HG02623 (cell line): Measurements from ENCODE around the gene NBEAL2.

Source experiments
- ATAC-seq: cut with Tn5 transposase; IDR thresholded peaks from one replicate; pipeline ENCODE4 v1.9.1; 2021; ENCODE audit warnings: moderate library complexity; ENCODE audit not compliant: unreplicated experiment

NBEAL2 gene

DNA sequence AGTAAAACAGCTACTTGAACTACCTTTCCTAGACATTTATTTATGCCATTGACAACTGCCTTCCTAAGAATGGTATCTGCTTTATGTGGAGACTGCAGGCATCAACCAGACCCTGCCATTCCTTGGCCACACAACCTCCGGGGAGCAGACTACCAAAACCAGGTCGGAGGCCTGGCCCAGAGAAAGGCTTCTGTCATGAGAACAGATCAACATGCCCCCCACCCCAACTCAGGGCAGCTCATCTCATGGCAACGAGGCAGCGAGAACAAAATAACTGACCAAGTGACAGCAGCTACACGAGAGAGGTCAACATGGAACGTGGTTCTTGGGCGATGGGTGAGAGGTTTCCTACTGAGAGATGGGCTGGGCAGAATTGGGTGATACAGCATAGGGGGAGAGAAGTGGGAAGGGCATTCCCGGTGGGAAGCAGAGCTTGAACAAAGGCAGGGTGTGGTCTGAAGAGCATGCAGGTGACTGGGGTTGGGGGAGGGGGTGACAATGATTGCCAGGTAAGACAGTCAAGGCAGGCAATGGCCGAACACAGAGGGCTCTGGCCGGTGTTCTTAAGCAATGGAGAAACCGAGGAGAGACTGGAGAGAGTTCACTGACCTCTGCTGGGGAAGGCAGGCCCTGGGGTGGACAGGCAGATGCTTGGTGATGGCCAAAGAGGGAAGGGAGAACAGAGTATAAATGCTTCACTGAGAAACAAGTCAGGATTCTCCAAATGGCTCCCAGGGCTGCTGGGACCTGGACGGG, 36.8 kb upstream of the NBEAL2 start:
- ATAC-seq, result no peak

DNA sequence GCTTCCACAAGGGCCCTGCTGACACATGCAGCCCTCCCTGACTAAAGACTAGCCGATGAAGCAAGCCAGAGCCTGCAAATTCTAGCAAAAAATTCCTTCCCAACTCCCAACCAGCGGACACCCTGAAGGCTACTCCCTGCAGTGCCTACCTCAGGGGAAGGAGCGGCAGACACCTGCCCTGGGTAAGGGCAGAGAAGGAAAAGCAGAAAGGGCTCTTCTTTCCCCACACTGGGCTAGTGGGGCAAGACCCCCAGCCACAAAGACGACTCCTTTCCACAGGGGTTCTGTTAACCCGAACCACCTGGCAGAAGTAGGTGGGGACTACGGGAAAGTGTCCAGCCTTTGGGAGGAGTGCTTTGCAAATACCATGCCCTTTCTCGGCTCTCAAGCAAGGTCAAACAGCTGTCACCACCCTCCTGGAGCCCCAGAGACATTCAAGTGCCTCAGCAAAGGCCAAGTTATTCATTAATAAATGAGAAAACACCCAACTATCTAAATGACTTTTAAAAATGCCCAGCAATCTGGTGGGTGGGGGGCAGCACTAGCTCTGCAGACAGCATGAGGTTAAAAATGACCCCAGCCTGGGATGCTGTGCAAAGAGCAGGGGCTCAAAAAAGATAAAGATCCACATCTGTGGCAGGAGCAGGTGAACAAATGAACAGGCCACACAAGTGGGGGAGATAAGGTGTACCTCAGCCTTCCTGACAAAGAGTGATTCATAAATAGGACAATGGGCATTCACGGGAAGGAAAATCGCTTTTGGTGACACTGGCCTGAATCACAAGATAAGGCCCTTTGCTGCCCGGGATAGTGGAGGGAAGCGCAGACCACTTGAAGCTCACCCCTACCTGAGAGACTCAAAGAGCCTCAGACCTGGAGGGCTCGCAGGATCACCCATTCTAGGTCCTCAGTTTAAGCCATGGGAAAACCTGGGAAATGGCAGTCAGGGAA, 36.0 kb upstream of the NBEAL2 start:
- ATAC-seq, result no peak

DNA sequence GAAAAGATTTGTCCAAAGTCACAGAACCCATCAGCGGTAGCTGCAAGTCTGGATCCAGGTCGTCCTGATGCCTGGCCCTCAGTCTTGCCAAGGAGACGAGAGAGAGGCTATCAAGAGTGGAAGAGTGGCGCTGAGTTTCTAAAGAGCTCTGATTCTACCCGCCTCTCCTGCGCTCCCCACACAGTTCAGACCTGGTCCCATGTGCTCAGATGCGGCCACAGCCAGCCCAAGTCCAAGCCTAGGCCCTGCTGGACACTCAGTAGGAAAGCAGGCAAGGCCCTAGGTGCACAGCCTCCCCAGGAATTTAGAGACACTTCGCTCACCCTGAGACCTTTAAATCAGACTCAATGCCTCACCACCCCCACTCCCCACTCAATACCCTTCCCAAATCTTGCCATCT, 35.3 kb upstream of the NBEAL2 start:
- no peak for ATAC-seq

DNA sequence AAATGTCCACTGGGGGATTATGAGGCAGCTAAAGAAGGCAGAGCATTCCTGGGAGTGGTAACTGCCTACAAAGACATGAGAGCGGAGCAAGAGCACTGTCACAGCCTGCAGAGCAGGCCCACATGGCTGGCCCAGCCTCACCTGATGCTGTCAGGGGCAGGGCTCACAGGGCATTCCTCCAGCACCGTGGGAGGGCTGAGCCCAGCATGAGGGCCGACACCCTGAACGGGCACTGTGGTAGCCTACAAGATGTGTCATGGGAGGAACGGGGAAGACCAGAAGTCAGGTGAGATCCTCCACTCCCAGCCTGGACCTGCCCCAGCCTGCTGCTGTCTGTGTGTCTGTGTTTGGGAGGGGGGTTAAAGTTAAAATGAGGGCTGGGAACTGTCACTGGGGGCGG, 33.0 kb upstream of the NBEAL2 start:
- no peak for ATAC-seq

DNA sequence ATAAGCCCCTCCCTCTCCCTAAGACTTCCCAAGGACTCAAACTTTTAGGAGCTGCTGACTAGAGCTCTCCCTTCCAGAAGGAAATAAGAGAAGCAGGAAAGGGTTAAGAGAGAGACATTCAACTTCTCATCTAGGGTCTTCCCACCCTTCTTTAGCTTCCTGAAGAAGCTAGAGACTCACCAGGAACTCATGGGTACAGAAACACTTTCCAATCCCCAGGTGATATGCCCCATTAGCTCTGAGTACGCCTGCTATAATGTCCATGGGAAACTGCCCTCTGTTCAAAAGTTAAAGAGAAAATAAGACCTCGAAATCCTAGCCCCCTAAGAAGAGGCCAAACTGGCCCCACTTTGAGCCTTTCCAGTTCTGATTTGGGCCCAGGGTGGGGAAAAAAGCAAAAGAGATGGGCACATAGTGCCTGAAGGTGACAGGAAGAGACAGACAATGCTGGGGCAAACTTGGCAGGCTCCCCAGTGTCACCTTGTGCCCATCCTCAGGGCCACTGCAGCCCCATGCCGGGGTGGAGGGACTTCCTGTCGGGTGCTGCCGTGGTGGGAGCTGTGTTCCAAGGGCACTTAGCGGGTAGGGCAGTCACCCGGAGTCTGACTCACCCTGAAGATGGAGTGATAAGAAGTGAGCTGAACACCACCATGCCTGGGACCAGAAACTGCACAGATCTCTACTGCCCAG, 32.5 kb upstream of the NBEAL2 start:
- ATAC-seq, result no peak

DNA sequence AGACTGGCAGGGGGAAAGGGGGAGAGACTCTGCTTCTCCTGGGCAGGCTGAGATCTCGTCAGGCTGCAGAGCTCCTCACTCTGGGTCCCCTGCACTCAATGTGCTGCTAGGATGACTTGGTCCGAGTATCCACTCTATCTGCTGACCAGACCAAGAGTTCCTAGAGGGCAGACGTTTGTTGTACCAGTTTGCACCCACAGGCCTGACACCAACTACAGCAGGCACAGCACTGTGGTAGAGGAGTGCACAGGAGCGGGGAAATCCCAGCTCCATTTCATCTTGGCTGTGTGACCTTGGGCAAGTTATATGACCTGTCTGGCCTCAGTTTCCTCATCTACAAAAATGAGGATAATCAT, 31.9 kb upstream of the NBEAL2 start:
- ATAC-seq, result no peak

DNA sequence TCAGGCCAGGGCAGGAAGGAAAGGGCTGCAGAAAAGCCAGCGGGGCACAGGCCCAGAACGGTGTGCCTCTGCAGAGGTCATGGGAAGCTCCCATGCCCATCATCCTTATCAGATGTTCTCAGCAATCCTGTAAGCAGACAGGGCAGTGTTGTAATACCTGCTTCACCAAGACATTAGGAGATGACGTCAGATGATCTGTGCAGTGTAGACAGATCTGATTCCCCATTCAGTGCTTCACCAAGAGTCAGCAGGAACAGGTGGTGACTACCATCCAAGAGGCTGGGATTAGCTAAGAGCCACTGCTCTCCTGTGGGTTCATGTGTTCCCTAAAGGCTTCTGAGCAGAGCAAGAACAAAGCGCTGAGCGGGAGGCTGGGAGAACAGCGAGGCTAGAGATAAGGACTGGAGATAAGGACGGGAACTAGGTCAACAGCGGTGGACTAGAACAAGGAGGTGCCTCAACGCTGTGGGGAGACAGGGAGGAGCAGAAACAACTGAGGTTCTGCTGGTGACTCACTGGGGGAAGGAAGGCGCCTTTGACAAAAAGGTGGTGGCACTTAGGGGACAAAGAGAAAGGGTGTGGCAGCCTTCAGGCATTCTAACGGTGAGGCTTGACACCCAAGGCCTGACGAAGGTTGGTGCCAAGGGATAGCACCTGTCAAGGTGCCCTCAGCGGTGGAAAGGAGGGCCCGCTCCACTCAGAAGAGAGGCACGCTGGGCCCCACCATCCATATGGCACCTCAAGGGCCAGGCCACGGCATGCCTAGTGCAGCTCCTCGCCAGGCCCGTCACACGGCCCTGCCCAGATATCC, 31.3 kb upstream of the NBEAL2 start:
- ATAC-seq, result no peak

DNA sequence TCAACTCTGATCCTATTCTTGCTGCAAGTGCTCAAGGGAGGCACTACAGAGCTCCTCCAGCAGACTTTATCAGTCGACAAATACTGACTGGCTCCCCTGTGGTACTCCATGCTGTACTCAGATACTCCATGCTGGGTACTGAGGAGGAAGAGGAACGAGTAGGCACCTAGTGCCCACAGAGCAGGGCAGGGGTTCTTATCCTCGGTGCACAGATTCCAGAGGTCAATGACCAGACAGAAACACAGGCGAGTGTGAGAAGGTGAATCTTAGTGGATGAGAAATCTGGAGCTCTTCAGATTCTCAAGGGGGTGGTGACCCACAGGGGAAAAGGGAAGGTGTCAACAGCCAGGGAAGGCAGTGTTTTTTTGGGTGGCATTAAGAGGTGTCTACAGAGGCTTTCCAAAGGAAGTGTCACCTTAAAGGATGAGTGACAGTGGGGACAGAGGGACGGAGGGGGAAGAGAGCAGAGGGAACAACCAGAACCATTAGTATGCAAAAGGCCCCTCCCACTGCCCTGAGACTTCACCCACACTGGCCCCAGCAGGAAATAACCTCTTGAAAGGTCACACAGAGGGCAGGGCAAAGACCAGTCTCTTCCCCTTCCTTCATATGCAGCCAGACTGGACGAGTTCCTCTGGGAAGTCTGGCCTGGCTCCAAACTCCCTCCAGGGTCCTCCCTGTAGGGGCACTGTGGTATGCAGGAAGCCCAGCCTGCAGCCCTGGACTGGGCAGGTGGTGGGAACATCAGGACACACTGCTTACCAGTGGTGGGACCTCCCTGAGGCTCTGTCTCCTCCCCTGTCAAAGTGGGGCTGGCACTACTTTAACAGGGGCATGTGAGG, 30.4 kb upstream of the NBEAL2 start:
- peak; percentile 44 for ATAC-seq

DNA sequence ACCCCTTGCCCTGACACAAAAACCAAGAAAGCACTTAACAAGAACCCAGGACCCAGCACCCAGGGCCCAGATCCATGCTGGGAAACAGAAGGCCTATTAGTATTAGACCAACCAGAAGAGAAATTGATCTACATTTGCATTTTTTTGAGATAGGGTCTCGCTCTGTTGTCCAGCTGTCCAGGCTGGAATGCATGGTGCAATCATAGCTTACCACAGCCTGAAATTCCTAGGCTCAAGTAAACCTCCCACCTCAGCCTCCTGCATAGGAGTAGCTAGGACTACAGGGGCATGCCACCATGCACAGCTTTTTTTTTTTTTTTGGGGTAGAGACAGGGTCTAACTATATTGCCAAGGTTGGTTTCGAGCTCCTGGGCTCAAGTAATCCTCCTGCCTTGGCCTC, 29.3 kb upstream of the NBEAL2 start:
- no peak for ATAC-seq

DNA sequence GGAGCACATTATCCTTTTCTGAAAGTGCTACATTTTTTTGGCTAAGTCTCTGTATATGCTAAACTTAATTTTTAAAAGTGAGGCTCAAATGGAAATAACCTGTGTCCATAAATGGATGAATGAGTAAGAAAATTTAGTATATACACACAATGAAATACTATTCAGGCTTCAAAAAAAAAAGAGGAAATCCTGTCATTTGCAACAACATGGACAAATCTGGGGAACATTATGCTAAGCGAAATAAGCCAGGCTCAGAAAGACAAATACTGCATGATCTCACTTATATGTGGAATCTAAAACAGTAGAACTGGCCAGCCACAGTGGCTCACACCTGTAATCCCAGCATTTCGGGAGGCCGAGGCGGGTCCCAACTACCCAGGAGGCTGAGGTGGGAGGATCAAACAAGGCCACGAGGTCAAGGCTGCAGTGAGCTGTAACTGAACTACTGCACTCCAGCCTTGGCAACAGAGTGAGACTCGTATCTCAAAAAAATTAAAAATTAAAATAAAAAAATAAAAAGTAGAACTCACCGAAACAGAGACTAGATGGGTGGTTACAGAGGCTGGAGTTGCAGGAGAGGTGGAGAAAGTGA, 28.7 kb upstream of the NBEAL2 start:
- no peak for ATAC-seq

DNA sequence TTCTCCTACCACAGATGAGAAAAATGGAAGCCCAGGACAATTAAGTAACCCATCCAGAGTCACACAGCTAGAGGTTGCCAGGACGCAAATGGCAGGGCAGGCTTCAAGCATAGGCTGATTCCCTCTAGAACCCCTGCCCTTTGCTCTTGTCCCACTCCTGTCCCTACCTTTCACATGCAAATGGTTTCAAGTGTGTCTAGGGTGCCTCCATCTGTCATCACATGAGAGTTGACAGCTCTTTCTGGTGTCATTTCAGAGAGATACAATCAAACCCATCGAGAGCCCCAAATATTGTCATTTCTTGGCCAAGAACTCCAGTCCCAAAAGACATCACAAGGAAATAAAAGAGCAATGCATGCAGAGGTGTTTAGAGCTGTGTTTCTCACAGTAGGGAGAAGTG, 26.7 kb upstream of the NBEAL2 start:
- no peak for ATAC-seq

DNA sequence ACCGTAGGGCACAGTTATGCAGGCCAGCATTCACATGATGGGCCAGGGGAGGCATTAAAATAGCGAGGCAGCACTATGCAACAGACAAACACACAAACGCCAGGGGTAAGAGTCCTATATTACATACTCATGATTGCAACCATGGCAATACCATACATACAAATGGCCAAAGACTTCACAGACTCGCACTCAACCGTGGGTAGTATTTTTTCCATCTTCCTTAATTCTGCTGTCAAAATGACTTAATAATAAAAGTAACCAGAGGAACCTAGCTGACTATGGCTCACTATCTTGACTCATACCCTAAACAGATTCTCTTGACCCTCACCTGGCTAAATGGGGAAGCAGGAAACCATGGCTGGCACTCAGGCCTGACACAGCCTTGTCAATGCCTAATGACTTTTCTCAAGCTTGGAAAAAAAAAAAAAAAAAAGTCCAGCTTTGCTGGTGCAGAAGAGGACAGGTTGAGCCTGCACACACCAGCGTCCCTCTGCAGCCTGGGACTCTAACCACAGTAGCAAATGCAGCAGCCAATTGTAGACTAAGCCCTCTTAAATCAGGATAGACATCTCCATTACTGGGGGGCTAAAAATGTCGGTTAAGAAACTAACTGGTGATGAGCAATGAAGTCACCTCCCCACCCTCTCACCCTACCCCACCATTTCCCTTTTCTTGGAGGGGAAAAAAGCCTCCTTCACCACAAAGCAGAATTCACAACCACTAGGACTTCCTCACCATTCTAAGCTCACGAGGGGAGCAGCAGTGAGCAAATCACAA, 26.0 kb upstream of the NBEAL2 start:
- ATAC-seq, result no peak

DNA sequence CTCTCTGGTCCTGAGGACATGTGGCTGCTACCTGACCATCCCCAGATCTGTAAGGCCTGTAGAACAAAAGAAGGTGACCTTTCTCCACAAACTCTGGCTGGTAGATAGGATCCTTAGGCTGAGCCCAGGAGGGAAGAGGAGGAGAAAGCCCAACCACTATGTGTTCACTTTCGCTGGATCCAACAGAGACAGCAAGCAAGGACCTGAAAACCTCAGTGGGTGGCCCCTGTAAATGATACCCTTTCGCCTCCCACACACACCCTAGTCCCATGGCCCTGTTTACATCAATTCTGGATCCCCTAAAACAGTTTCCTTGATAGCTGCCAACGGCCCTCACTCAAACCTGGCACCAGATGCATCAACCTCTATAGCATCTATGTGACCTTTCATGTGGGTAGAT, 25.3 kb upstream of the NBEAL2 start:
- no peak for ATAC-seq

DNA sequence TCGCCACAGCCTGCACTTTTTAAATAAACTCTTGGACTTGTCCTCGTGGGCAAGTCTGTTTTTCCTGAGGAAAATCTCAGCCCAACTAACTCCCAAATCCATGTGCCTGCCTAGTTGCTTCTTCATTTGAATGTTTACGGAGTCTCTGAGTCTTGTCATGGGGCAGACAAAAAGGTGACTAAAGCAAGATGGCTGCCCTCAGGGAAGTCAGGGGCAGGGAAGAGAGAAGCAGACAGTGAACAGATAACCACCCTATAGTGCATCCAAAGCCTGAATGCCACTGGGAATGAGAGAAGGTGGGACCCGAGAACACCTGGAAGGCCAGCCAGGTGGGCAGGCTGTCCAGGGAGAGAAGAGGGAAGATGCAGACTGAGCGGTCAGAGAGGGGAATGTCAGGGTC, 24.3 kb upstream of the NBEAL2 start:
- no peak for ATAC-seq

DNA sequence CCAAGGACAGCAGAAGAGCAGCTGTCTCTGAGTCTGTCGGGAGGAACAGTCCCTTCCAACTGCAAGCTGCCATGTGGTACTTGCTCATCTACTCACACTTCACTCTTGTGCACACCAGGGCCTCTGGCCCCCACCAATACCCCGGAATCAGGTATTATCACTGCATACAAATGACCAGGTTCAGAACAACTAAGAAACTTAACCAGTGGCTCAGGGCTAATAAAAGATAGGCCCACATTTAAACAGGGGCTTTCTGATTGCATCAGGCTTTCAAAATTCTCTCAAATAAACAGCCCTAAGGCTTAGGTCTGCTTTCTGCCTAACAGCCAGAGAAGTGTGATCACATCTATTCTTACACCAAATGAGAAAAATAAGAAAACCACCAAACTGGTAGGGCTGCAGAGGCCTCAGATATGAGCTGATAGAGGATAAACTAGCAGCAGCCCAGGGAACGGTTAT, 23.6 kb upstream of the NBEAL2 start:
- ATAC-seq, result no peak

DNA sequence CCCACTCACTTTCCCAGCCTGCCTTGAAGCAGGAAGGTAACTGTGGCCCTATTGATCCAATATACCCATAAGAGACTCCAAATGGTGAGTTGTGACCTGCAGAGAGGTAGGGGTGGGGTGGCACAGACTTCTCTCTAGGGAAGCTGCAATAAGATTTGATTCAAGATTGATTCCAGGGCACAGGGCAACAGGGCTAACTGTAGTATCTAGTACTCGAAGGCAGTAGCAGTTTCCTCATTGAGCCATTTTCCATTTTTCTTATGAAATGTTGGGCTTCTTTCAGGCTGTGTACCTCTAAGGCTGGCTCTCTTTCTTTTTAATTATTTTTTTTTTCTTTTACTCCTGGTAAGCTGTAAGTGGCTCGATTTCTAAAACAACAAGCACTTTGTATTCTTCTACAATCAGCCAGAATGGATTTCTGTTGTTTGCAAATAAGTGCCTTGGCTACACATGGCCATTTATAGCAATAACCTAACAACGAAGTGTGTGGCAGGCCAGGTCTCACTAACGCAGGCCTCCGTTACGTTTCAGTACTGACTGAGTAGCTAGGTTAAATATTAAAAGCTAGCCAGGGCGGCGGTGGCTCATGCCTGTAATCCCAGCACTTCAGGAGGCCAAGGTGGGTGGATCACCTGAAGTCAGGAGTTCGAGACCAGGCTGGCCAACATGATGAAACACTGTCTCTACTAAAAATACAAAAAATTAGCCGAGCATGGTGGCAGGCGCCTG, 22.2 kb upstream of the NBEAL2 start:
- ATAC-seq, result no peak

DNA sequence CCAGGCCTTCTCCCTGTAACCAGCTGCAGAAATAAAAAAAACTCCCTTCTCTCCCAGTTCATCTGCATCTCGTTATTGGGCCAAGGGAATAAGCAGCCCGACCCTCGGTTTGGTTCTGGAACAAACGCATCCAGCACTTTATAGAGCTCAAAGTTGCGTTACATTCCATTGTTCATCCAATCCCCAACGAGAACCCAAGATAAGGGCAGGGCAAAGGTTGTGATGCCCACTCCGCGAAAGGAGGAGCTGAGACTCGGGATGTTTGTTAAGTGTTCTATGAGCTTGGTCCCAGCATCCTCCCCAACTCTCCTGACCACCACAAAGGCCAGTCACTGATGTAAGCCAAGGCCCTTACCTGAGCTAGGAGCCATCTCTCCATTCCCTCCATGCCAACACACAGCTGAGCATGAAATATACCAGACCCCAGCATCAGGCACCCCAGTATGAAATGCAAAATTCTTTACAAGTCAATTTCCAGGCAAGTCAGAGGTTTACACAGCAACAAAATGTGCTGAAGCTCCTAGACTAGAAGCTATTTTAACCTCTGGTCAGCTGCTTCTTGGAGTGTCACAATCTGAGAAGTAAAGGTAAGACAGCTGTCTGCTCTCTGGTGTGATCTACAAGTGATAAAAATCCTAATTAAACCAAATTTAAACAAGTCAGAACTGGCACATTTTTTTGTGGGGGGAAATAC, 20.9 kb upstream of the NBEAL2 start:
- ATAC-seq, result no peak

DNA sequence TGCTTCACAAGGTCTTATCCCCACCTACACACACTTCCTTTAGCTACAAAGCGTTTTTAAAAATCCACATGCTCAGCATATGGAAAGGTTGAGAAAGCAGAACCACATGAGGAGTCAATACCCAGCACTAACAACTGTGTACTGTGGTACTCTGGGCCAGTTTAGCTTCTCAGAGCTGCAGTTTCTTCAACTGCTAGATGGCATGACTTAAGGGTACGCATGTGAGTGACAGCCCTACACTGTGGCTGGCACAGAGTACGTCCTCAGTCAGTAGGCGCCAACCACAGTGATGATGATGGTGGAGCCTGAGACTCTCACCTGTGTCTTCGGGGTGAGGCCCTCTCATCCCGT, 20.3 kb upstream of the NBEAL2 start:
- no peak for ATAC-seq
